Stomach (tissue), 4 donors: ENCODE results near the gene RALA.

Experiments
- CTCF ChIP-seq, 7 experiments: fragments of 450-650 bp in 4 of 7; fragments of 200-600 bp in 3 of 7; sonication (generic) in 3 of 7; IDR thresholded peaks; one replicate each; pipeline ENCODE4 v1.5.1; 2016 to 2019; ENCODE audit warnings: antibody characterized with exemption in 7 of 7, control low read depth in 2 of 7, mild to moderate bottlenecking in 1 of 7
- POLR2A ChIP-seq, 4 donors: fragments of 450-650 bp; IDR thresholded peaks; one replicate each; pipeline ENCODE4 v1.6.1; 2016; ENCODE audit warnings: antibody characterized with exemption in 4 of 4, control low read depth in 2 of 4, mild to moderate bottlenecking in 1 of 4, moderate library complexity in 1 of 4

- TF ChIP-seq CTCF (IDR thresholded peaks at IDR 0.05) = no peak
- no peak for TF ChIP-seq POLR2A (IDR thresholded peaks at IDR 0.05)
Observed at GRCh38 chr7:39603924-39604323, 19.4 kb upstream of the RALA start.
